ENCODE measurements around the gene YES1.
"Not testable (repeated sequence)": the region's sequence is repeated elsewhere in the genome, so short reads cannot be mapped to it uniquely, and the experiment has no call there.

YES1 gene

GRCh38 chr18:776044-776443 lies 36.0 kb downstream of the YES1 start:
- ATAC-seq; H3K27ac Mint-ChIP-seq; H3K9me3 Mint-ChIP-seq; H3K4me3 Mint-ChIP-seq; DNase-seq (ENCODE audit: low spot score in 2 of 2): not testable (repeated sequence)
- H3K4me1 Mint-ChIP-seq, result peaks cover 24% of the 10 kb centered on the region
- H3K36me3 Mint-ChIP-seq, result peaks cover 46% of the 10 kb centered on the region

DNA sequence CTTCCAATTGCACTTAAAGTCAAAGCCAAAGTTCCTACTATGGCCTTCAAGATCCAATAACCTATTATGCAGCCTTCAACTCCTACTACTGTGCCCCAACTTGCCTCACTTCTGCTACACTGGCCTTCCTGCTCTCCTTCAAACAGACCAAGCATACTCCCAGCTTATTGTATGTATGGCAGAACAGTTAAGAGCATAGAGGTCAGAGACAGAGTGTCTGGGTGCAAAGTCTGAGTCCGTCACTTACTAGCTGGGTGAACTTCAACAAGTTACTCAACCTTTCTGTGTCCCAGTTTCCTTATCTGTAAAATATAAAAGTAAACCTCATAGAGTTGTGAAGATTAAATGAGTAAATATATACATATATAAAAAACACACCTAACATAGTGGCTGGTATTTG lies 37.2 kb downstream of the YES1 start:
- Mint-ChIP-seq H3K9me3 (no peaks in the 10 kb centered on the region), H3K4me3 (no peak overlapping the region), H3K4me1 (peaks cover 23% of the 10 kb centered on the region), H3K27ac (no peak overlapping the region), H3K36me3 (peaks cover 57% of the 10 kb centered on the region)
- ATAC-seq (no peak), DNase-seq (ENCODE audit: low spot score in 2 of 2) (no peak)

DNA sequence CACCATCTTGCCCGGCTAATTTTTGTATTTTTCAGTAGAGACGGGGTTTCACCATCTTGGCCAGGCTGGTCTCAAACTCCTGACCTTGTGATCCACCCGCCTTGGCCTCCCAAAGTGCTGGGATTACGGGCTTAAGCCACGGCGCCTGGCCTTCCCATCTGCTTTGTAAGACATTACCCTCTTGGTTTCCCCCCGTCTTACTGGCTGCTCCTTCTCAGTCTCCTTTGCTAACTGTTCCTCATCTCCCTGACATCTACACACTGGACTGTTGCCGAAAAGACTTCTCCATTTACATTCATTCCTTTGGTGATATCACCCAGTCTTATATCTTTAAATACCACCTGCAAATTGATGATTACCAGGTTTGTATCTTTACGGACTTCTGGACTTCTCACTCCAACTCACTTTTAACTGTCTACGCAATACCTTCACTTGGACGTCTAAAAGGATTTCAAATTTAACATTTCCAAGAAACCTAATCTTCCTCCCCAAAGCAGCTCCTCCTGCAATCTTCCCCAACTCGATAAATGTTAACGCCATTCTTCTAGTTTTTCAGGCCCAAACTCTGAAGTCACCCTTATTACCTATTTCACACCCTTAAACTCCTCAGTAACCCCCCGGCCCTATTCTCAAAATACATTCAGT lies 37.9 kb downstream of the YES1 start:
- Mint-ChIP-seq H3K27ac (no peak overlapping the region), H3K36me3 (peaks cover 58% of the 10 kb centered on the region), H3K4me1 (peaks cover 23% of the 10 kb centered on the region), H3K9me3 (no peaks in the 10 kb centered on the region), H3K4me3 (no peak overlapping the region)
- DNase-seq (ENCODE audit: low spot score in 2 of 2), result no peak
- ATAC-seq, result no peak

GRCh38 chr18:770583-770961 lies 41.5 kb downstream of the YES1 start:
- ATAC-seq, result no peak
- no peak overlapping the region for H3K4me3 Mint-ChIP-seq
- H3K36me3 Mint-ChIP-seq, result peaks cover 43% of the 10 kb centered on the region
- peaks cover 17% of the 10 kb centered on the region for H3K4me1 Mint-ChIP-seq
- no peaks in the 10 kb centered on the region for H3K9me3 Mint-ChIP-seq
- H3K27ac Mint-ChIP-seq, result peak overlapping the region; percentile 51
- DNase-seq (ENCODE audit: low spot score in 2 of 2), result no peak

- no peaks in the 10 kb centered on the region for H3K9me3 Mint-ChIP-seq
- H3K36me3 Mint-ChIP-seq, result peaks cover 33% of the 10 kb centered on the region
- H3K4me1 Mint-ChIP-seq, result peaks cover 14% of the 10 kb centered on the region
- ATAC-seq, result no peak
- no peak overlapping the region for H3K4me3 Mint-ChIP-seq
- no peak for DNase-seq (ENCODE audit: low spot score in 2 of 2)
- no peak overlapping the region for H3K27ac Mint-ChIP-seq
Observed at GRCh38 chr18:767961-768360, 44.1 kb downstream of the YES1 start.

DNA sequence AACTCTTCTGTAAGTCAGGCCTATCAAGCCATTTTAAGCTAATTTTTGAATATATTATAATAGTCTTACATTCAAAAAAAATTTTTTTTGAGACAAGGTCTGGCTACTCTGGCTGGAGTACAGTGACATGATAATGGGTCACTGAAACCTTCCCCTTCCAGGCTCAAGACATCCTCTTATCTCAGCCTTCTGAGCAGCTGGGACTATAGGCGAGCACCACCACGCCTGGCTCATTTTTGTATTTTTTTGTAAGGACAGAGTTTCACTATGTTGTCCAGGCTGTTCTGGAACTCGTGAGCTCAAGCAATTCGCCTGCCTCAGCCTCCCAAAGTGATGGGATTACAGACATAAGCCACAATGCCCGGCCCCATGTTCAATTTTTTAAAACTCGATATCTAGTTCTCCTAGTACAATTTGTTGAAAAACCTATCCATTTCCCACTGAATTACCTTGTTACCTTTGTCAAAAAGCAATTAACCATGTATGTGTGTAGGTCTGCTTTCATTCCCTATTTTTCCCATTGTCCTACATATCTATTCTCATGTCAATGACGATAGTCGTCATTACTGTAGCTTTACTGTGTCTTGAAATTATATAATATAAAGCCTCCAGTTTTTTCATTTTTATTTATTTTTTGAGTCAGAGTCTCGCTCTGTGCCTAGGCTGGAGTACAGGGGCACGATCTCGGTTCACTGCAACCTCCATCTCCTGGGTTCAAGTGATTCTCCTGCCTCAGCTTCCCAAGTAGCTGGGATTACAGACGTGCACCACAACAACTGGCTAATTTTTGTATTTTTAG lies 44.8 kb downstream of the YES1 start:
- no peak for ATAC-seq
- Mint-ChIP-seq H3K9me3 (no peaks in the 10 kb centered on the region), H3K4me1 (peaks cover 18% of the 10 kb centered on the region), H3K36me3 (peaks cover 32% of the 10 kb centered on the region), H3K4me3 (no peak overlapping the region), H3K27ac (no peak overlapping the region)
- DNase-seq (ENCODE audit: low spot score in 2 of 2), result no peak

DNA sequence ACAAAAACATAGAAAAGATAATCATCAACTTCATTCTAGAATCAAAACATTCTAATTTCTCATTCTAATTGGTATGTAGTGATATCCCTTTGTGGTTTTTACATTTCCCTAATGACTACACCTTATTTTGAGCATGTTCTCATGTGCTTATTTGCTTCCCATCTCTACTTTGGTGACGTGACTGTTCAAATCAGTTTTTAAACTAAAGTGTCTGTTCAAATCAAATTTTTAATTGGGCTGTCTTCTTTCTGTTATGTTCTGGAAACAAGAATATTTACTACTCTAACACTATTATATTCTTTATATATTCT lies 45.5 kb downstream of the YES1 start:
- no peak for DNase-seq (ENCODE audit: low spot score in 2 of 2)
- Mint-ChIP-seq H3K4me3 (no peak overlapping the region), H3K36me3 (peaks cover 24% of the 10 kb centered on the region), H3K9me3 (no peaks in the 10 kb centered on the region), H3K4me1 (peaks cover 21% of the 10 kb centered on the region), H3K27ac (no peak overlapping the region)
- ATAC-seq, result no peak

DNA sequence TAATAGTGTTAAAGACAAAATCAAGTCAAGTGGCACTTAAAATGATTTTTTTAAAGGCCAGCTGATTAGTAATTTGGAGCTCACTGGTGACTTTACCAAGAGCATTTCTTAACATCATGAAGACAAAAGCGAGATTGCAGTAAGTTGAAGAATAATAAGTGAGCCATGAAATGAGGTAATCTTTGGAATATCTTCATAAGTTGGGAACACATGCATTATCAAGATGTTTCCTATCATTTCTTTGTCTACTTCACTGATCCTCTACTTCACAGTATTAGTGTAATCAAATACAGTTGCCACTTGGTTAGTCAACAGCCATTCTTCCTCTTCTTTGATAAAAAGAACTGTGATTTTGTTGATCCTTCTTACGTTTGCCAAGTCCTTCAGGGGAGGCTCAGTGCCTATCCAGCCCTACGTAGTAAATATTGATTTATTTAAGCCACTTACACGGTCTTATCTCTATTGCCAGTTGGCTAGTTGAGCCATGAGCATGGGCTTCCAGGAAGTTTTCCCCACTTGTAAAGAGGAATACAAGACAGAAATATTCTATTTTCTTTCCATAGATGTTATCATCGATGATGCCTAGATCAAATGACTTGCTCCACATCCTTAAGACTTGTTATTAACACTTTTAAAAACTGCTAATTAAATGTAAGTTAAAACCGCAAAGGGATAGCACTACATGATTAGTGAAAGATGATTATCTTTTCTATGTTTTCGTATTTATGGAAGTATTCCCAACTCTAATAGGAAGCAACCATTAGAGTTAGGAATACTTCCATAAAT lies 46.1 kb downstream of the YES1 start:
- peaks cover 24% of the 10 kb centered on the region for H3K36me3 Mint-ChIP-seq
- H3K9me3 Mint-ChIP-seq, result no peaks in the 10 kb centered on the region
- peaks cover 24% of the 10 kb centered on the region for H3K4me1 Mint-ChIP-seq
- no peak overlapping the region for H3K27ac Mint-ChIP-seq
- no peak for ATAC-seq
- H3K4me3 Mint-ChIP-seq, result no peak overlapping the region
- DNase-seq (ENCODE audit: low spot score in 2 of 2), result no peak

DNA sequence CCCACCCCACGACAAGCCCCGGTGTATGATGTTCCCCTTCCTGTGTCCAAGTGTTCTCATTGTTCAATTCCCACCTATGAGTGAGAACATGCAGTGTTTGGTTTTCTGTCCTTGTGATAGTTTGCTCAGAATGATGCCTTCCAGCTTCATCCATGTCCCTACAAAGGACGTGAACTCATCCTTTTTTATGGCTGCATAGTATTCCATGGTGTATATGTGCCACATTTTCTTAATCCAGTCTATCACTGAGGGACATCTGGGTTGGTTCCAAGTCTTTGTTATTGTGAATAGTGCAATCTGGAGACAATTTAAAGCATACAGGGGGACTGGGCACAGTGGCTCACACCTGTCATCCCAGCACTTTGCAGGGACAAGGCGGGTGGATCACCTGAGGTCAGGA lies 52.2 kb downstream of the YES1 start:
- H3K9me3 Mint-ChIP-seq, ATAC-seq, H3K27ac Mint-ChIP-seq: not testable (repeated sequence)

DNA sequence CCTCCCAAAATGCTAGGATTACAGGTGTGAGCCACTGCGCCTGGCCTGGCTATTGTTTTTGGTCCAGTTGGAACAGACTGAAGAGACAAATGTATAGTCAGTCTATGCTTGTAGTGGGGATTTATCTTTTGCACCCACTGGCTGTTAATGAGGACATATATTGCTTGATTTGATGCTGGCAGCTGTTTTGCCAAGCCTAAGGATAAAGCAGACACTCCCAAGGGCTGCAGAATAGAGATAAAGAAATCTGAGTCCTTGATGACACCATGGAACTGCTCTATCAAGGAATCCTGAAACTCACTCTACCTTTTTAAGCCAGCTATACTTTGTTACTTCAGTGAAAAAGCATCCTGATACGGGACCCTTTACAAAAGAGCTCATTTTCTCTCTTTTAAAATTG lies 56.5 kb downstream of the YES1 start:
- Mint-ChIP-seq H3K36me3 (peaks cover 78% of the 10 kb centered on the region), H3K4me1 (no peaks in the 10 kb centered on the region), H3K9me3 (no peaks in the 10 kb centered on the region), H3K27ac (no peak overlapping the region), H3K4me3 (no peak overlapping the region)
- DNase-seq (ENCODE audit: low spot score in 2 of 2) (no peak), ATAC-seq (no peak)

More for the DNA sequence above, 52.2 kb downstream of the YES1 start:
- DNase-seq (ENCODE audit: low spot score in 2 of 2); H3K4me3 Mint-ChIP-seq: not testable (repeated sequence)
- Mint-ChIP-seq H3K36me3 (peaks cover 46% of the 10 kb centered on the region), H3K4me1 (peaks cover 20% of the 10 kb centered on the region)

GRCh38 chr18:754656-755055 lies 57.4 kb downstream of the YES1 start:
- no peaks in the 10 kb centered on the region for H3K9me3 Mint-ChIP-seq
- ATAC-seq (no peak), DNase-seq (ENCODE audit: low spot score in 2 of 2) (no peak)
- H3K27ac Mint-ChIP-seq, result peak overlapping the region; percentile 8
- no peak overlapping the region for H3K4me3 Mint-ChIP-seq
- H3K36me3 Mint-ChIP-seq, result peaks cover 82% of the 10 kb centered on the region
- no peaks in the 10 kb centered on the region for H3K4me1 Mint-ChIP-seq

GRCh38 chr18:750456-750855 lies 61.6 kb downstream of the YES1 start:
- no peaks in the 10 kb centered on the region for H3K4me1 Mint-ChIP-seq
- no peak overlapping the region for H3K4me3 Mint-ChIP-seq
- DNase-seq (ENCODE audit: low spot score in 2 of 2), result no peak
- peaks cover 100% of the 10 kb centered on the region for H3K36me3 Mint-ChIP-seq
- no peak for ATAC-seq
- H3K27ac Mint-ChIP-seq, result no peak overlapping the region
- no peaks in the 10 kb centered on the region for H3K9me3 Mint-ChIP-seq

DNA sequence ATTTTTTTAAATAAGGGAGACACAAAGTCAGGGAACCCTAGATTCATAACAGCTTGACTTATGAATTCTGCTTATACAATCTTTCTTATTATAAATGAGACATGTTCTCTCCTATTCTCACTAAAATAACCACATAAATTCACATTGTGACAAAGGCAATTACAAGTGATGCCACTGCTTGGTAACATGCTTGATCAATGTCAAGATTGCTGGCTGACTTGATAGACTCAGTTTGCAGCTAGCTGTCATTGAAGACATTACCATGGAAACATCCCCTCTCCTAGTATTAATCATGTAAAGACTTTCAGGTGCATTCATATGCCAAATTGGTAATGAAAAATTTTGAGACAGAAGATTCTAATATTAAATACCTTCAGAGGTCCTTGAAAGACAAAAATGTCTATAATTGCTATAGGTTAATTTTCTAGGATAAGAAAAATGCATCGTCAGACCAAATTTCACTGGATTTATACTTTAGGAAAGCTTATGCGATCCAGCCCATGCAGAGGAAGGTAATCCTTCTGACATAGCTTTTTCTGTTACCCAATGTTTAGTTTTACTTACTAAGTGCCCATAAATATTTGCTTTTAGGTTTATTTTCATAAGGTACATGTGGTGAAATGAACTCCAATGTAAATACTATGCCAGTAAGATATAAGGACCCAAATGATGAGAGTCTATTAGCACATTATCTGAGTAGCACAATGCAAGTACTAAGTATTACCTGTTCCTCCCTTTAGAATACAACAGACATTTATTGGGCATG lies 67.0 kb downstream of the YES1 start:
- no peak overlapping the region for H3K27ac Mint-ChIP-seq
- ATAC-seq (no peak), DNase-seq (ENCODE audit: low spot score in 2 of 2) (no peak)
- peaks cover 6% of the 10 kb centered on the region for H3K4me1 Mint-ChIP-seq
- H3K4me3 Mint-ChIP-seq, result no peak overlapping the region
- peaks cover 100% of the 10 kb centered on the region for H3K36me3 Mint-ChIP-seq
- no peaks in the 10 kb centered on the region for H3K9me3 Mint-ChIP-seq

- ATAC-seq (peak; percentile 63), DNase-seq (ENCODE audit: low spot score in 2 of 2) (no peak)
- Mint-ChIP-seq H3K36me3 (peaks cover 100% of the 10 kb centered on the region), H3K4me3 (no peak overlapping the region), H3K27ac (peak overlapping the region; percentile 20), H3K9me3 (no peaks in the 10 kb centered on the region), H3K4me1 (peaks cover 6% of the 10 kb centered on the region)
Observed at GRCh38 chr18:741931-742512, 70.0 kb downstream of the YES1 start.

DNA sequence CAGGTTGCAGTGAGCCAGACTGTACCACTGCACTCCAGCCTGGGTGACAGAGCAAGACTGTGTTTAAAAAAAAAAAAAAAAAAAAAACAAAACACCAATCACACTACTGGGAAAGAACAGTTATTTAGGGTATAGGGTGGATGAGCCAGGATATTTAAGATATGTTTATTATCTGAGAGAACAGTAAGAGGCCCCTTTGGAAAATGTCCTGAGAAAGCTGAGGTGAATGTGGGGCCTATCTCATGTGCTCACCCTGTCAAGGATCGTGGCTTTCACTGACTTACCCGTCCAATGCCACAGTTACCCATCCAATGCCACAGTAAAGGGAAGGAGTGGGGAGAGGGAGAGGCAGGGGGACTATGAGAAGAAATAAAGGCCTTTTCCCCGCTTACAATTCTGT lies 79.7 kb downstream of the YES1 start:
- no peak for ATAC-seq
- Mint-ChIP-seq H3K9me3 (no peaks in the 10 kb centered on the region), H3K4me3 (no peak overlapping the region), H3K36me3 (peaks cover 100% of the 10 kb centered on the region), H3K27ac (peak overlapping the region; percentile 40), H3K4me1 (peaks cover 10% of the 10 kb centered on the region)
- DNase-seq (ENCODE audit: low spot score in 2 of 2), result no peak
